ENCODE data around the gene DNAJA3.

GRCh38 chr16:4426722-4427372 lies 1.2 kb downstream of the DNAJA3 start:
- TF ChIP-seq CTCF (conservative IDR thresholded peaks at IDR 0.05; ENCODE audit: low read depth, low read length) = no peak
- no peak for TF ChIP-seq POLR2A (IDR thresholded peaks at IDR 0.05; ENCODE audit: low read depth, low read length)
- TF ChIP-seq USF2 (IDR thresholded peaks at IDR 0.05; ENCODE audit: low read depth, low read length) = no peak
- TF ChIP-seq MXI1 (IDR thresholded peaks at IDR 0.05; ENCODE audit: borderline replicate concordance, low read depth, low read length) = no peak
- no peak for TF ChIP-seq SMC3 (IDR thresholded peaks at IDR 0.05; ENCODE audit: low read depth, low read length)
- TF ChIP-seq BHLHE40 (IDR thresholded peaks at IDR 0.05; ENCODE audit: low read depth, low read length) = no peak
- no peak for TF ChIP-seq FOS (IDR thresholded peaks at IDR 0.05; ENCODE audit: low read depth, low read length)
